HG03565 (cell line): ENCODE data around the gene EHD1.
"Not testable (repeated sequence)": the region's sequence is repeated elsewhere in the genome, so short reads cannot be mapped to it uniquely, and the experiment has no call there.

ENCODE experiments used
- ATAC-seq: cut with Tn5 transposase; IDR thresholded peaks from one replicate; pipeline ENCODE4 v1.9.1; 2021; ENCODE audit warnings: mild to moderate bottlenecking, moderate library complexity; ENCODE audit not compliant: unreplicated experiment

The EHD1 gene

GRCh38 chr11:64859542-64860414 lies 18.6 kb downstream of the EHD1 start:
- peak; percentile 68 for ATAC-seq

DNA sequence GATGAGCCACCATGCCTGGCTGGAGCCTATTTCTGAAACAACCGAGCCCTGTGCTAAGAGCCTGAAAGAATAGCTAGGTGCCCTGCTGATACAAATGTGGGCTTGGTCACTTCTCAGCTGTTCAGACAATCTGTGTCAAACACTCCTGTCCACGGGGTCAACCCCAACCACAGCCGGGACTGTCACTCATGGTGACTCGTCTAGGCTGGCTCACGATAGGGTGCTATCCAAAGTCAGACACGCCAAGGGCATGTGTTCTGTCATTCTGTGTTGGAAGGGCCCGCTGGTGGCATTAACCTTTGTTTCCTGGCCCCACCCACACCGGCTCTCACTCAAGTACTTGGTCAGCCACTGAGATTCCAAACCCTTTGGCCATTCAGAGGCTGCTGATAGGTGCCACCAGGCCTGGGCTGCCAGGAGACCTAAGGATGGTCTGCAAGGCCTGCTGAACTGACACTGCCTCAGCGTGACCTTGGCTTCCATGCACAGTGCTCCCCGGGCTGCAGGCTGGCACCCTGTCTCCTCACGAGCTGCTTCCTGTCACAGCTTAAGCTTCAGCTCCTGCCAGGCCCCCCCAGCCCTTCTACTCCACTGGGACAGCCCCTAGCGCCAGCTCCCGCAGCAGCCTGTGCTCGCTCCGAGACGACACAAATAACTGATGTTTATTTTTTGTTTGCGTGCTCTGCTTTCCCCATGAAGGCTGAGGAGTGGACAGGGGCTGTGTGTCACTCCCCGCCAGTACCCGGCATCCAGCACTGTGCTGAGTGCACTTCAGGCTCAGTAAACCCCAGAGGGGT lies 19.8 kb downstream of the EHD1 start:
- no peak for ATAC-seq

DNA sequence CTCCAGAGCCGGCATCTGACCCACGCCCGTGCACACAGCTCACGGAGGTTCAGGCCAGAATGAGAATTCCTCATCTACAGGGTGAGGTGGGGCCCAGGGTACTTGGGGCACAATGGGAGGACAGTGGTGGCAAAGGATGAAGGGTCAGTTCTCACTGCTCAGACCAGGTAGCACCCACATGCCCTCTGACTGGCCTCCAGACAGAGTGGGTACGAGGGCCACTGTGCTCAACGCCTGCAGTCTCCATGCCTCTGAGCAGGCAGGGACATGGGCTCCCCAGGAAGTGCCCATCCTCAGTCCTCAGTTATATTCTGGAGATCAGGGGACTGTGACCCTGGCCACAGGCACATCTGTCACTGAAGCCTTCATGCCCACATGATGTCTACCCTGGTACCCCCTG lies 20.9 kb downstream of the EHD1 start:
- ATAC-seq: no peak

GRCh38 chr11:64856382-64857227 lies 21.8 kb downstream of the EHD1 start:
- ATAC-seq: no peak

GRCh38 chr11:64855596-64856304 lies 22.7 kb downstream of the EHD1 start:
- ATAC-seq: no peak

GRCh38 chr11:64854534-64855502 lies 23.6 kb downstream of the EHD1 start:
- ATAC-seq: no peak

DNA sequence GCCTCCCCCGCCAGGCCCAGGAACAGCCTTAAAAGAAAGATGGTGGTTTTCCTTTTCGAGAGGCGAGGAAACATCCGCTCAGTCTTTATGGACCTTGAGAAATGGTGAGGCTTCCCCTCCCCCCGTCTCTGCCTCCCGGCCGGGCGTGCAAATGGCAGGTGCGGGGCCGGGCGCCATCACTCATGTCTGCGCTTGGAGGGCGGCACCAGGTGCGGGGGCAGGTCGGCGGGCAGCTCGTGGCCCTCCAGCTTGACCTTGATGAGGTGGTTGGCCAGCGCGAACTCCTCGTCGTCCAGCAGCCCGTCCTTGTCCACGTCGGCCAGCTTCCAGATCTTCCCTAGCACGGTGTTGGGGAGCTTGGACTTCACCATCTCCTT lies 24.3 kb downstream of the EHD1 start:
- no peak for ATAC-seq

DNA sequence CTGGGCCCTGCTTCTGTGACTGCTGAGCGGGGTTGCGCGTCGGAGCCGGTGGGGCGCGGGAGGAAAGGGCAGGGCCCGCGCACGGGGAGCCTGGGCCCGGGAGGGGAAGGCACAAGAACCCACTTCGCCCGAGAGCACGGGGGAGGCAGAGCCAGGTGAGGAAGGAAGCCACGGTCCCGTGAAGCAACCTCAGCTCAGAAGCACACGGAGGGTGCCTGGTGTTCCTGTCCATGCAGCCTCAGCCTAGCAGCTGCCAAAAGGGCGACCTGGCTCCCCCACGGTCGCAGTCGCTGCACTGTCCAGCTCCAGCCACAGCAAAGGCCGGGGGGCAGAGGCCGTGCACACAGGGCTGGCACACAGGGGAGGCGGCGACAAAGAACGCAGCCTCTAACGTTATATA lies 24.7 kb downstream of the EHD1 start:
- ATAC-seq: no peak

- no peak for ATAC-seq
Measured at GRCh38 chr11:64852804-64853509, 25.5 kb downstream of the EHD1 start.

DNA sequence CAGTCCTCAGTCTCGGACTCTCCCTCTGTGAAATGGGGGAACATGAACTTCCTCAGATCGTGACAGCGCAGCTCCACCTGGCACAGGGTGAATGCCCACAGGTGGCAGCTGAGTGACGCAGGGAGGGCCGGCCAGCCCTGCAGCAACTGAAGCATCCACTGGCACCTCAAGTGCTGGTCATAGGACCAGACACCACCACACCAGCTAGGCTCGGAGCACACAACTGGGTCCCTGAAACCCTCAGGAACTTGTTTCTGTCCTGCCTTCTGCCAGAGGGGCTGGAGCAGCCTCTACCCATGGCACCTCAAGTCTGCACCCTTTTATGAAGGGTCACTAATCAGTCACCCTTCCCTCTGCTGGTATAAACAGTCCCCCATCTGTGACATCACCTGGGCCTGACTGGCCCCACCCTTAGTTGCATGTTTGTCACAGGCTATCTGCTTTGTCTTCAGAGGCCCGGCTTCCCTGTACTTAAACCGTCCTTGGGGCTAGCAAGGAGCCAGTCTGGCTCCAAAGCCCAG lies 26.5 kb downstream of the EHD1 start:
- ATAC-seq: no peak

GRCh38 chr11:64850979-64851567 lies 27.3 kb downstream of the EHD1 start:
- ATAC-seq: peak; percentile 68

- no peak for ATAC-seq
Measured at GRCh38 chr11:64849598-64850356, 28.6 kb downstream of the EHD1 start.

GRCh38 chr11:64848826-64849597 lies 29.4 kb downstream of the EHD1 start:
- no peak for ATAC-seq

DNA sequence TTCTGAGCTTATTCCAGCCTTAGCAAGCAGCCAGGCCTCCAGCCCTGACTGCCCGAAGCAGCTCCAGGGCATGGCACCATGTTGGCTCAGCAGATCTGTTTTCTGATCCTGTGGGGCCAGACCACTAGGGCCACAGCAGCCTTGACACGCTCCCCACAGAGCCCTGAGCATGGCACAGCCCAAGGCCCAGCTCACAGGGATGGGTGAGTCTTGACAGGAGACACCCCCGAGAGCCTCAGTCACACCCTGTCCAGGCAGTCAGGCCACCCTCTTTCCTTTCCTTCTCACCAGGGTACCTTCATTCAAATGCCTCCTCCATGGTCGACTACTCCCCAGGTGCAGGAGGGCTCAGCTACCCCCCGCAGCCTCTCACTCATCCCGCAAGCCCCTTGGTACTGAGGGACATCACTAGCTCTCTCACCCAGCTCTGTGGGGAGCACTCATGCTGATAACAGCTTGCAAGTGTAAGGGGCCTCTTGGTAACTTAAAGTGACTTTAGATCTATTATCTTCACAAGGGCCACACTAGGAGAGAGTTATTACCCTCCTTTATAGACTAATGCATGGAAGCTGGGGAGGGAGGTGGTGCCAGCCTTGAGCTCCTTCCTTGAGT lies 30.1 kb downstream of the EHD1 start:
- ATAC-seq: no peak

GRCh38 chr11:64846998-64847666 lies 31.3 kb downstream of the EHD1 start:
- no peak for ATAC-seq

DNA sequence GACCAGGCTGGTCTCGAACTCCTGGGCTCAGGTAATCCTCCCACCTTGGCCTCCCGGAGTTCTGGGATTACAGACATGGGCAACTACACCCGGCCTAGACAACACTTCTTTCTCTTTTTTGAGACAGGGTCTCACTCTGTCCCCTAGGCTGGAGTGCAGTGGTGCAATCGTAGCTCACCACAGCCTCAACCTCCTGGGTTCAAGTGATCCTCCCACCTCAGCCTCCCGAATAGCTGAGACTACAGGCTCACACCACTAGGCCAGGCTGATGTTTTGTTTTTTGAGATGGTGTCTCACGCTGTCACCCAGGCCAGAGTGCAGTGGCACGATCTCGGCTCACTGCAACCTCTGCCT lies 32.7 kb downstream of the EHD1 start:
- ATAC-seq: not testable (repeated sequence)
